Lung (tissue), 12 donors: ENCODE measurements around the gene MTHFR. TPM values are rescaled to one million over a fixed set of nuclear protein-coding genes. Genes with fewer than 3 reads are reported as not detected.

Experiments
- ATAC-seq: fragments of 200-7000 bp; cut with Tn5 transposase; one replicate; pipeline ENCODE4 v1.9.1; 2020; ENCODE audit warnings: moderate number of reproducible peaks; ENCODE audit not compliant: insufficient read depth, low FRiP score
- DNase-seq, 3 donors: peaks; one replicate each; pipeline ENCODE4 v3.0.0-alpha.2; 2013 to 2017
- H3K27ac ChIP-seq, 2 donors: one replicate each; pipeline ENCODE4 v1.5.1; 2013; ENCODE audit warnings: mild to moderate bottlenecking in 2 of 2, moderate library complexity in 2 of 2, control low read depth in 1 of 2, inconsistent platforms in 1 of 2, low read depth in 1 of 2, low read length in 1 of 2
- H3K27me3 ChIP-seq, 3 donors: one replicate each; pipeline ENCODE4 v1.5.1; 2013; ENCODE audit warnings: low read length in 2 of 3; ENCODE audit not compliant: control insufficient read depth in 3 of 3, insufficient read depth in 3 of 3
- H3K36me3 ChIP-seq, 4 donors: one replicate each; pipeline ENCODE4 v1.5.1; 2013; ENCODE audit warnings: low read length in 4 of 4, mild to moderate bottlenecking in 1 of 4, moderate library complexity in 1 of 4; ENCODE audit not compliant: control insufficient read depth in 4 of 4, insufficient read depth in 4 of 4
- H3K4me1 ChIP-seq, 5 donors: one replicate each; pipeline ENCODE4 v1.5.1; 2013; ENCODE audit warnings: low read length in 5 of 5, mild to moderate bottlenecking in 2 of 5, moderate library complexity in 1 of 5; ENCODE audit not compliant: control insufficient read depth in 5 of 5, insufficient read depth in 5 of 5
- H3K4me3 ChIP-seq: one replicate; pipeline ENCODE4 v1.5.1; 2013; ENCODE audit warnings: mild to moderate bottlenecking, control low read depth, moderate library complexity
- H3K9ac ChIP-seq, 2 donors: one replicate each; pipeline ENCODE4 v1.5.1; 2013; ENCODE audit warnings: low read length in 2 of 2, control low read depth in 1 of 2; ENCODE audit not compliant: insufficient read depth in 1 of 2
- H3K9me3 ChIP-seq, 4 donors: one replicate each; pipeline ENCODE4 v1.5.1; 2013; ENCODE audit warnings: low read length in 3 of 4, mild to moderate bottlenecking in 1 of 4, moderate library complexity in 1 of 4; ENCODE audit not compliant: control insufficient read depth in 4 of 4, insufficient read depth in 3 of 4
- WGBS, 2 donors: extraction: QIAGEN DNeasy Blood & Tissue Kit; methylation state at CpG; one replicate each; pipeline ENCODE4 v1.1.7; 2013; 5-methylcytosine and 5-hydroxymethylcytosine counted together
- polyA plus RNA-seq, 2 donors: library from polyadenylated mRNA; stranded (reverse); fragments of 200-250 nt; gene quantifications; one replicate each; pipeline ENCODE4 v1.2.1, GENCODE V29; 2013
- total RNA-seq, 2 donors: library from RNA; depleted of rRNA in 1 of 2; stranded (reverse); fragments of >200 nt in 1 of 2; gene quantifications; one replicate each; pipeline ENCODE4 v1.2.1, GENCODE V29; 2014 to 2021
- TF ChIP-seq, protein P1 (sequence below): IDR thresholded peaks from 2 replicates; pipeline ENCODE4 v1.5.1; 2012; ENCODE audit warnings: mild to moderate bottlenecking; ENCODE audit errors: control extremely low read depth, extremely low read depth
- donor health status: control.
- donor health status: control.
- donor health status: Bipolar disorder and iron deficiency.
- donor health status: healthy.
- donor health status: DM: yes; HTN: yes; CAD: no.

The MTHFR gene
- total and polyA plus RNA-seq, 4 donors: 20.6 to 61.4 (median 30.0) TPM

GRCh38 chr1:11764519-11764918 is 41.2 kb downstream of the MTHFR start:
- TF ChIP-seq, protein P1, sequence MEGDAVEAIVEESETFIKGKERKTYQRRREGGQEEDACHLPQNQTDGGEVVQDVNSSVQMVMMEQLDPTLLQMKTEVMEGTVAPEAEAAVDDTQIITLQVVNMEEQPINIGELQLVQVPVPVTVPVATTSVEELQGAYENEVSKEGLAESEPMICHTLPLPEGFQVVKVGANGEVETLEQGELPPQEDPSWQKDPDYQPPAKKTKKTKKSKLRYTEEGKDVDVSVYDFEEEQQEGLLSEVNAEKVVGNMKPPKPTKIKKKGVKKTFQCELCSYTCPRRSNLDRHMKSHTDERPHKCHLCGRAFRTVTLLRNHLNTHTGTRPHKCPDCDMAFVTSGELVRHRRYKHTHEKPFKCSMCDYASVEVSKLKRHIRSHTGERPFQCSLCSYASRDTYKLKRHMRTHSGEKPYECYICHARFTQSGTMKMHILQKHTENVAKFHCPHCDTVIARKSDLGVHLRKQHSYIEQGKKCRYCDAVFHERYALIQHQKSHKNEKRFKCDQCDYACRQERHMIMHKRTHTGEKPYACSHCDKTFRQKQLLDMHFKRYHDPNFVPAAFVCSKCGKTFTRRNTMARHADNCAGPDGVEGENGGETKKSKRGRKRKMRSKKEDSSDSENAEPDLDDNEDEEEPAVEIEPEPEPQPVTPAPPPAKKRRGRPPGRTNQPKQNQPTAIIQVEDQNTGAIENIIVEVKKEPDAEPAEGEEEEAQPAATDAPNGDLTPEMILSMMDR: no peak
- H3K9me3 ChIP-seq: peaks cover 0 to 4% (median 0%) of the 10 kb centered on the region in 4 donors
- no peak overlapping the region for H3K27ac ChIP-seq
- H3K9ac ChIP-seq: no peak overlapping the region
- 87 to 92% methylated on average over 7 of the region's 7 CpGs for WGBS, 2 donors
- no peak overlapping the region for H3K4me3 ChIP-seq
- peaks cover 0 to 6% (median 0%) of the 10 kb centered on the region in 5 donors for H3K4me1 ChIP-seq
- ATAC-seq (no peak), DNase-seq (no peak)
- peaks cover 0 to 11% (median 0%) of the 10 kb centered on the region in 3 donors for H3K27me3 ChIP-seq
- H3K36me3 ChIP-seq: no peaks in the 10 kb centered on the region

DNA sequence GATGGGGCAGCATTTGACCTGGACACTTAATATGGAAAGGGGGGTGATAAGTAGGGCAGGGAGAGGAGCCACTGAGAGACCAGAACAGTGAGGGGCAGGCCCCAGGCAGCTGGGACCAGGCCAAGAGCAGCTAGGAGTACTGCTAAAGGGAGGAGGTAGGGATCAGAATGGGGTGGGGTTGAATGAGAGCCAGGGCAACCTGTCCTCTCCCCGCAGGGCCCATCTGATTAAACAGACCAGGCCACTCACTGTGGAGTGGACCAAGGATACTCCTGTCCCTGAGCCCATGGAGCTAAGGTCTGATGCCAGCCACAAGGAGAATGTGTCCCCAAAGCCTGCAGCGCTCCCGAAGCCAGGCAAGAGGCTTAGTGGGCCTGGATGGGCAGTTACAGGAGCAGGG is 41.6 kb downstream of the MTHFR start:
- no peak overlapping the region for H3K9ac ChIP-seq
- 92 to 93% methylated on average over 3 of the region's 3 CpGs for WGBS, 2 donors
- H3K36me3 ChIP-seq: no peaks in the 10 kb centered on the region
- no peak for ATAC-seq
- DNase-seq: no peak
- H3K4me3 ChIP-seq: no peak overlapping the region
- H3K27ac ChIP-seq: no peak overlapping the region
- peaks cover 0 to 4% (median 0%) of the 10 kb centered on the region in 4 donors for H3K9me3 ChIP-seq
- H3K4me1 ChIP-seq: peaks cover 0 to 6% (median 0%) of the 10 kb centered on the region in 5 donors
- H3K27me3 ChIP-seq: peaks cover 0 to 11% (median 0%) of the 10 kb centered on the region in 3 donors
- TF ChIP-seq, protein P1: no peak

DNA sequence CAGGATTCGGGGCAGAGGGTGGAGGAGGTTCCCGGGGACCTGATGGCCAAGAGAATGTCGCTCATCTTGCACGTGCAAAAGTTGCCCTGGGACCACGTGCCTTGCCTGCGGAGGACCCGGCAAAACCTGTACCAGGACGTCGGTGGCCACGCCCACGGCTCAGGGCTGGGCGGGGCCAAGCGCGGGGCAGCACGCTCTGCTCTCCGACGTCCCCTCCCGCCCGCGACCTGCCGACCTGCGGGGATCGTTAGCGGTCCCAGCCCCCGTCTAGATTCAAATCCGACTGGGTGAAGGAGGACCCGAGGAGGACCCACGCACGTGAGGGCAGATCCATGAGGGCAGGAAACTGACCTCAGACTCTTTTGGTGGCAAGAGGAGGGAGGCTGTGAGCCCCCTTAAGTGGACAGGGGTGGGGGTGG is 43.8 kb downstream of the MTHFR start, which contains the start of gene C1orf167:
C1orf167 (plus strand) TSS at position 206 of the 419 bp plus-strand sequence. CDS start 2,208 bp downstream, outside the sequence.
- no peak within 1 kb of the TSS for H3K27ac ChIP-seq
- ATAC-seq (no peak), DNase-seq (peak in 1 of 3 donors; percentile 19)
- H3K4me1 ChIP-seq: peaks cover 0 to 6% (median 0%) of the 10 kb centered on the region in 5 donors
- peaks cover 0 to 4% (median 0%) of the 10 kb centered on the region in 4 donors for H3K9me3 ChIP-seq
- no peak within 1 kb of the TSS for H3K4me3 ChIP-seq
- peaks cover 0 to 11% (median 0%) of the 10 kb centered on the region in 3 donors for H3K27me3 ChIP-seq
- H3K9ac ChIP-seq: no peak within 1 kb of the TSS
- no peaks in the 10 kb centered on the region for H3K36me3 ChIP-seq
- WGBS, 2 donors: 4 to 7% methylated on average over 24 to 29 of the region's 29 CpGs
- TF ChIP-seq, protein P1: no peak

- WGBS, 2 donors: 87% methylated on average over 6 of the region's 6 CpGs
These were observed 44.5 kb downstream of the MTHFR start for GRCh38 chr1:11761285-11761684.

More at GRCh38 chr1:11761285-11761684, 44.5 kb downstream of the MTHFR start:
- ATAC-seq: no peak
- TF ChIP-seq, protein P1: no peak
- no peak overlapping the region for H3K9ac ChIP-seq
- DNase-seq: no peak
- peaks cover 0 to 4% (median 0%) of the 10 kb centered on the region in 4 donors for H3K9me3 ChIP-seq
- no peaks in the 10 kb centered on the region for H3K36me3 ChIP-seq
- H3K27me3 ChIP-seq: peaks cover 0 to 11% (median 0%) of the 10 kb centered on the region in 3 donors
- H3K4me3 ChIP-seq: no peak overlapping the region
- H3K4me1 ChIP-seq: peaks cover 0 to 6% (median 0%) of the 10 kb centered on the region in 5 donors
- no peak overlapping the region for H3K27ac ChIP-seq
